Gastroesophageal sphincter (tissue), 4 donors: Measurements from ENCODE around the gene CHSY3. TPM values are rescaled to one million over a fixed set of nuclear protein-coding genes. Genes with fewer than 3 reads are reported as not detected.

Experiments used
- ATAC-seq: fragments of 150-250 bp; one replicate; pipeline ENCODE4 v1.9.1; 2016; ENCODE audit warnings: mild to moderate bottlenecking, moderate library complexity
- H3K27ac ChIP-seq, 4 donors: fragments of 200-600 bp; sonication (generic) in 3 of 4; 1 replicate in 3 of 4; 2 replicates in 1 of 4; pipeline ENCODE4 v1.5.1; 2016 to 2019
- H3K27me3 ChIP-seq: fragments of 200-600 bp; sonication (generic); one replicate; pipeline ENCODE4 v1.5.1; 2019
- H3K36me3 ChIP-seq, 2 donors: fragments of 200-600 bp; sonication (generic); one replicate each; pipeline ENCODE4 v1.5.1; 2019; ENCODE audit warnings: control low read depth in 1 of 2
- H3K4me1 ChIP-seq, 3 donors: fragments of 200-600 bp; sonication (generic); 1 replicate in 2 of 3; 2 replicates in 1 of 3; pipeline ENCODE4 v1.5.1; 2016 to 2019; ENCODE audit warnings: control low read depth in 2 of 3
- H3K4me3 ChIP-seq, 2 donors: fragments of 200-600 bp; sonication (generic); one replicate each; pipeline ENCODE4 v1.5.1; 2019; ENCODE audit warnings: mild to moderate bottlenecking in 1 of 2, moderate library complexity in 1 of 2
- H3K9me3 ChIP-seq, 3 donors: fragments of 200-600 bp; sonication (generic); one replicate each; pipeline ENCODE4 v1.5.1; 2017 to 2019; ENCODE audit warnings: control low read depth in 2 of 3
- EP300 ChIP-seq: sonication (generic); formaldehyde crosslinking; IDR thresholded peaks from one replicate; pipeline ENCODE4 v1.6.1; 2017; ENCODE audit warnings: antibody characterized with exemption, mild to moderate bottlenecking
- POLR2A ChIP-seq, 2 donors: fragments of 450-650 bp; IDR thresholded peaks; one replicate each; pipeline ENCODE4 v1.6.1; 2017; ENCODE audit warnings: antibody characterized with exemption in 2 of 2, mild to moderate bottlenecking in 2 of 2, moderate library complexity in 1 of 2
- POLR2AphosphoS5 ChIP-seq: sonication (generic); formaldehyde crosslinking; IDR thresholded peaks from one replicate; pipeline ENCODE4 v1.6.1; 2017; ENCODE audit warnings: antibody characterized with exemption
- WGBS, 2 donors: methylation state at CpG; one replicate each; pipeline ENCODE4 v1.1.5; 2018; ENCODE audit warnings: low coverage in 1 of 2; 5-methylcytosine and 5-hydroxymethylcytosine counted together
- total RNA-seq, 4 donors: library from RNA; depleted of rRNA; stranded (reverse); fragments of >200 nt; gene quantifications; one replicate each; pipeline ENCODE4 v1.1.0, GENCODE V29; 2016
- TF ChIP-seq, protein P1 (sequence below), 4 experiments: fragments of 200-600 bp in 2 of 4; fragments of 450-650 bp in 2 of 4; sonication (generic) in 1 of 4; IDR thresholded peaks; one replicate each; pipeline ENCODE4 v1.5.1; 2017 to 2019; ENCODE audit warnings: antibody characterized with exemption in 4 of 4, mild to moderate bottlenecking in 2 of 4, moderate library complexity in 2 of 4

CHSY3 gene
- total RNA-seq, 4 donors from 2014 or later = 0.78 to 3.4 (median 2.8) TPM

DNA sequence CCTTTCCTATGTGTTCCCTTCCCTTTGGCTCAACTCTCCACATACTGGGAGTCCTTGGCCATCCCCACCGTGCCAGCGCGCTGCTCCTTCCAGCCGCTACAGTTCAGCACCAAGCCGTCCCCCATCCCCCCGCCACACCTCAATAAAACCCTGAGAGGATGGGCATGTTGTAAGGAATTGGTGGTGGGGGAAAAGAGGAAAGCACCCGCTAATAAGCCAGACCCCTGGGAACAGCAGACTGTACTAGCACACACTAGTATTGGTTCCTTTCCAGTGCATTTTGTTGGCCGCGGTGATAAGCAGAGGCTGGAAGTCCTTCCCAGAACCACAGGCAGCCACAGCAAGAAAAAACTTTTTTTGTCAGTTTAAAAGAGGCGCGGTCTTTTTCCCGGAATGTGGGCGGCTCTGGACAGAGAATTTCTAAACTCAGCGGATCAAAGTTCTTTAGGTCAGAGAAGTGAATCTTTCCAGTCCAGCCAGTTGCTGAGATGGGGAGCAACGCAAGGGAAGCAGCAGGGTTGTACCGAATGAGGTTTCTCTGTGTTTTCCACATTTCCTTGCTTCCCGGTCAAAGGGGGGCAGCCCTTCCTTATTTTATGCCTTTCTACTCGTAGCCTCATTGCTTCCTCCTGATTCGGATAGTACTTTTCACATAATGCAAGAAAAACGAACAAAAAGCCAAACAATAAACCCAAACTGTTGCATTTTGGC lies 2.1 kb downstream of the CHSY3 start:
- WGBS, 2 donors = 4 to 6% methylated on average over 11 to 14 of the region's 20 CpGs
- H3K4me1 ChIP-seq = peaks cover 0 to 24% (median 10%) of the 10 kb centered on the region in 3 donors
- no peaks in the 10 kb centered on the region for H3K36me3 ChIP-seq
- no peak overlapping the region for H3K27ac ChIP-seq
- peak overlapping the region; percentile 42 to 79 for H3K4me3 ChIP-seq
- H3K27me3 ChIP-seq = peaks cover 38% of the 10 kb centered on the region
- no peaks in the 10 kb centered on the region for H3K9me3 ChIP-seq
- TF ChIP-seq POLR2A (IDR thresholded peaks at IDR 0.05) = no peak
- TF ChIP-seq, protein P1, sequence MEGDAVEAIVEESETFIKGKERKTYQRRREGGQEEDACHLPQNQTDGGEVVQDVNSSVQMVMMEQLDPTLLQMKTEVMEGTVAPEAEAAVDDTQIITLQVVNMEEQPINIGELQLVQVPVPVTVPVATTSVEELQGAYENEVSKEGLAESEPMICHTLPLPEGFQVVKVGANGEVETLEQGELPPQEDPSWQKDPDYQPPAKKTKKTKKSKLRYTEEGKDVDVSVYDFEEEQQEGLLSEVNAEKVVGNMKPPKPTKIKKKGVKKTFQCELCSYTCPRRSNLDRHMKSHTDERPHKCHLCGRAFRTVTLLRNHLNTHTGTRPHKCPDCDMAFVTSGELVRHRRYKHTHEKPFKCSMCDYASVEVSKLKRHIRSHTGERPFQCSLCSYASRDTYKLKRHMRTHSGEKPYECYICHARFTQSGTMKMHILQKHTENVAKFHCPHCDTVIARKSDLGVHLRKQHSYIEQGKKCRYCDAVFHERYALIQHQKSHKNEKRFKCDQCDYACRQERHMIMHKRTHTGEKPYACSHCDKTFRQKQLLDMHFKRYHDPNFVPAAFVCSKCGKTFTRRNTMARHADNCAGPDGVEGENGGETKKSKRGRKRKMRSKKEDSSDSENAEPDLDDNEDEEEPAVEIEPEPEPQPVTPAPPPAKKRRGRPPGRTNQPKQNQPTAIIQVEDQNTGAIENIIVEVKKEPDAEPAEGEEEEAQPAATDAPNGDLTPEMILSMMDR (IDR thresholded peaks at IDR 0.05) = no peak
- no peak for TF ChIP-seq POLR2AphosphoS5
- no peak for TF ChIP-seq EP300
- no peak for ATAC-seq

DNA sequence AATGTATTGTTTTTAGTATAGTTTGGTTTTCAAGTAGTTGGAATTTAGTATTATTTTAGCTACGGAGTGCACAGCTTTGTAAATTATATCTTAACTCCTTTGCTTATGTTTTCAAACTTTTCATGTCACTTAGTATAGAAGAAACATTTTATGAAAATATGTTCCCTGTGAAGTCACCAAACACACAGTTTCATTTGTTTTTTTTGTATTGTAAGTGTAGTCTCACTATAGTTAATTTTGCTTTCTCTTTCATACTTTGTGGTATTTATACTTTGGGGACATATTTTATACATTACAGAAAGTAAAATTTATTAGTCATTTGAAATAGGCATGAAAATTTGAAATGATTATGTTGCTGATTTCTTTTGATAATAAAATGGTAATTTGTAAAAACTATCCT lies 5.0 kb downstream of the CHSY3 start:
- no peak for TF ChIP-seq POLR2AphosphoS5
- no peak for TF ChIP-seq POLR2A (IDR thresholded peaks at IDR 0.05)
- TF ChIP-seq, protein P1 (IDR thresholded peaks at IDR 0.05) = no peak
- no peak for TF ChIP-seq EP300
- H3K36me3 ChIP-seq = no peaks in the 10 kb centered on the region
- WGBS, 2 donors = 91 to 100% methylated on average over 1 of the region's 1 CpG
- peaks cover 0 to 24% (median 10%) of the 10 kb centered on the region in 3 donors for H3K4me1 ChIP-seq
- ATAC-seq = no peak
- H3K27ac ChIP-seq = no peak overlapping the region
- H3K4me3 ChIP-seq = no peak overlapping the region
- H3K27me3 ChIP-seq = peaks cover 38% of the 10 kb centered on the region
- no peaks in the 10 kb centered on the region for H3K9me3 ChIP-seq

DNA sequence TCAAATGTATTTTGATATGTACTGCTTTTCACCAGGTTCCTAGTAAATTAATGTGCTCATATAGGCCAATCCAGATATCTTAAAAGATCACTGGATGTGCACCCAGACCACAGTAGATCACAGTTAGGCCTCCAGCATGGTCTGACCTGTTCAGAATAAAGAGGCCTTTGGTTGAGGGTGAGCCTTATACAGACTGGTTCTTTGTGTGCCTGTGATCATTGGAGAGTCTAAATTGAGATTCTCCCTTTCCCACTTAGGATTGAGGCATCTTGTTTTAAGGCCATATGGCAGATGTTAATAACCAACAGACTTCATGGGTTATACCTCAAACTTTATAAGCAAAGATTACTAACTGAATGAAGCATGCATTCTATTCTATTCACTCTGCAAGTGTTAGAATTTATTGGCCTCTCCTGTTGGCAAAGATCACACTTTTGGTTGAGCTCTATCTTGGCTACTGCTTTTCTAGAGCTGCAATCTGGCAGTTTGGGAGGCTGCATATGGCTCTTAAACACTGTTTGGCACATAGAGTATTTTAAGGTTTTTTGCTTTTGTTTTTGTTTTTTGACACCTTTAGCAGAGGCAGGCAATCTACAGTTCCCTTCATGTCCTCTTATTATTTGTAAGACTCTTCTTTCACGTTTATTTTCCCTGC lies 8.5 kb downstream of the CHSY3 start:
- H3K27me3 ChIP-seq = peaks cover 11% of the 10 kb centered on the region
- H3K27ac ChIP-seq = no peak overlapping the region
- no peaks in the 10 kb centered on the region for H3K4me1 ChIP-seq
- no peak for ATAC-seq
- no peak overlapping the region for H3K4me3 ChIP-seq
- 92% methylated on average over 1 of the region's 1 CpG; no CpG with 5 or more reads in 1 of the 2 donors for WGBS, 2 donors
- H3K9me3 ChIP-seq = no peaks in the 10 kb centered on the region
- no peaks in the 10 kb centered on the region for H3K36me3 ChIP-seq
- TF ChIP-seq EP300 (no peak), POLR2AphosphoS5 (no peak), POLR2A (IDR thresholded peaks at IDR 0.05) (no peak)
- TF ChIP-seq, protein P1 (IDR thresholded peaks at IDR 0.05) = no peak

DNA sequence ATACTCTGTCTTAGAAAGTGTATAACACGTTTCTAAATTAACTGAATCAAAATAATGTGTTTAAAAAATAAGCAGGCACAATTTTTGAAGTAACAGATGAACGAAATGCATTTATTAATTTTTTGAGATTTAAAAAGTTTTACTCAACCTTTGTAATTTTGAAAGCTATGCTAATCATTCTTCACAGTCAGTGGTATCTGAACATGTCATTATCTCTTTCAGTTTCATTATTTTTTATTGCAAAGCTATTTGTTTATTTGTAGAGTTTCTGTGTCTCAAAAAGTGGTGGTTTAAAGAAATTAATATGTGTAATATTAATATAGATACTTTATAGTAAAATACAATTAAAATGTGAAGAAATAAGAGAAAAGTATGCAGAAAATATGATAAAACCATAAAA lies 11.2 kb downstream of the CHSY3 start:
- WGBS, 2 donors = 89 to 94% methylated on average over 2 of the region's 2 CpGs
- H3K36me3 ChIP-seq = no peaks in the 10 kb centered on the region
- TF ChIP-seq POLR2AphosphoS5 (no peak), POLR2A (IDR thresholded peaks at IDR 0.05) (no peak), EP300 (no peak)
- TF ChIP-seq, protein P1 (IDR thresholded peaks at IDR 0.05) = no peak
- no peak overlapping the region for H3K27ac ChIP-seq
- H3K4me3 ChIP-seq = no peak overlapping the region
- H3K9me3 ChIP-seq = no peaks in the 10 kb centered on the region
- H3K4me1 ChIP-seq = no peaks in the 10 kb centered on the region
- H3K27me3 ChIP-seq = no peaks in the 10 kb centered on the region
- no peak for ATAC-seq

DNA sequence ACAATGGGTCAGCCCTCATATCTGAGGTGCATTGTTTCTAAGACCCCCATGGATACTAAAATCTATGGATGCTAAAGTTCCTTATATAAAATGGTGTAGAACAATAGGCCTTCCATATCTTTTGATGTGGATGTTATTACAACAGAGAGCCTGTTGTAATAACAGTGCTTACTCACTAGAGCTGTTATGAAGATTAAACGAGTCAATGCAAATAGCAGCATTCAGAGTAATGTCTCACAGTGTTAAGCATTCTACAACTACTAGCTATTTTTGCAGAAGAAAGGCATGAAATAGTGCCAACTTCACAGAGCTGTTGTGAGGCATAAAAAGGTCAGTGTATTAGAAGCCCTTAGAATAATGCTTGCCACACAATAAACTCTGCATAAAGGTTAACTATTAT lies 13.0 kb downstream of the CHSY3 start:
- 33 to 62% methylated on average over 1 of the region's 1 CpG for WGBS, 2 donors

More for the DNA sequence above, 13.0 kb downstream of the CHSY3 start:
- Histone ChIP-seq H3K4me3 (no peak overlapping the region), H3K27ac (no peak overlapping the region), H3K4me1 (no peaks in the 10 kb centered on the region), H3K36me3 (no peaks in the 10 kb centered on the region), H3K27me3 (no peaks in the 10 kb centered on the region), H3K9me3 (no peaks in the 10 kb centered on the region)
- no peak for TF ChIP-seq EP300
- no peak for TF ChIP-seq POLR2AphosphoS5
- TF ChIP-seq, protein P1 (IDR thresholded peaks at IDR 0.05) = no peak
- TF ChIP-seq POLR2A (IDR thresholded peaks at IDR 0.05) = no peak
- no peak for ATAC-seq
